A549 treated with RU486 at 1 μM for 4 hours (cell line): ENCODE data around the gene TMEM200C. TPM values are rescaled to one million over a fixed set of nuclear protein-coding genes. Genes with fewer than 3 reads are reported as not detected.

Source experiments
- total RNA-seq: library from RNA; stranded (reverse); fragments of 200-300 nt; extraction: Qiagen RNA extraction; gene quantifications from 5 replicates; pipeline ENCODE4 v1.2.3, GENCODE V29; 2022; ENCODE audit warnings: low read depth

Gene TMEM200C
- 0.07 TPM in 1 of 5 replicates, not detected in the others for total RNA-seq

DNA sequence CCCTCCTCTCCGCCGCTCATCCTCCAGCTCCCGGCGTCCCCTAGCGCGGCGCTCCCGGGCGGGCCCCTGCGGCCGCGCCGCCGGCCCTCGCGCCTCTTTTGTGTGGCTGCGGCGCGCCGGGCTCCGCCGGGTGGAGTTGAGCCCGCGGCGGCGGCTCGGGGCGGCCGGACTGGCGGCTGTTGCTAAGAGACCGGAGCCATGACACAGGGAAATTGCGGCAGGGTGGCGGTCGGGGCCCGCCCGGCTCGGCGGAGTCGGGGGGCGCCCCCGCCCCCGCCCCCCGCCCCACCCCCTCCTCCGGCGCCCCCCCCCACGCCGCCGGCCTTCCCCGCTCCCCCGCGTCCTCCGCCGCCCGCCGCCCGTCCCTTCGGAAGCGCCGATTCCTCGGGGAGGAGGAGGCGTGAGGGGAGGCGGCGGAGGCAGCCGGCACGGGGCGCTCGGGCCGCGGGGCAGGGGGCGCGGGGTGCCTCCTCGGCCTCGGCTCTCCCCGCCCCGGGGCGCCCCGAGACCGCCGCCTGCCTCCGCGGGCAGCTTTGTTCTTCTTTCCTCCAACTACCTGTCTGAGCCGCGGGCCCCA is at the start of gene TMEM200C:
TSS of gene TMEM200C (minus strand) at position 224 of the 577 bp plus-strand sequence. CDS start 3,459 bp downstream, outside the sequence.

